HepG2 (cell line): ENCODE results near the gene ABCA4. TPM values are rescaled to one million over a fixed set of nuclear protein-coding genes. Genes with fewer than 3 reads are reported as not detected.

Experiments used
- CREM ChIP-seq, 2 experiments: sonication (generic) in 1 of 2; formaldehyde crosslinking in 1 of 2; IDR thresholded peaks; 2 replicates each; pipeline versions ENCODE4 v1.4.0 to v1.6.1; 2016 to 2020; ENCODE audit warnings: antibody characterized with exemption in 1 of 2, mild to moderate bottlenecking in 1 of 2, missing genetic modification reagents in 1 of 2
- DNMT3B ChIP-seq: conservative IDR thresholded peaks from 2 replicates; pipeline ENCODE4 v1.6.1; 2016; ENCODE audit warnings: missing biosample characterization, control low read depth
- FOXK2 ChIP-seq: fragments of 450-650 bp; IDR thresholded peaks from 2 replicates; pipeline ENCODE4 v1.6.1; 2016
- GATAD2A ChIP-seq: IDR thresholded peaks from 2 replicates; pipeline ENCODE4 v1.6.1; 2016
- HDAC1 ChIP-seq: sonication (generic); formaldehyde crosslinking; IDR thresholded peaks from 2 replicates; pipeline ENCODE4 v1.5.1; 2020; ENCODE audit warnings: mild to moderate bottlenecking, missing genetic modification reagents
- HHEX ChIP-seq: IDR thresholded peaks from 2 replicates; pipeline ENCODE4 v1.6.1; 2016; ENCODE audit warnings: control low read depth
- HNF4G ChIP-seq, 2 experiments: sonication (generic) in 1 of 2; formaldehyde crosslinking in 1 of 2; IDR thresholded peaks; 2 replicates each; pipeline versions ENCODE4 v1.4.0 to v1.6.1; 2011 to 2020; ENCODE audit warnings: borderline replicate concordance in 2 of 2, low read depth in 2 of 2, mild to moderate bottlenecking in 2 of 2, low read length in 1 of 2, missing genetic modification reagents in 1 of 2, moderate library complexity in 1 of 2
- IRF2 ChIP-seq: IDR thresholded peaks from 2 replicates; pipeline ENCODE4 v1.6.1; 2018; ENCODE audit warnings: missing genetic modification reagents, missing compliant biosample characterization
- KLF11 ChIP-seq: IDR thresholded peaks from 2 replicates; pipeline ENCODE4 v1.6.1; 2016; ENCODE audit warnings: missing compliant biosample characterization
- MIER2 ChIP-seq: IDR thresholded peaks from 2 replicates; pipeline ENCODE4 v1.6.1; 2016; ENCODE audit warnings: missing biosample characterization, missing genetic modification reagents
- NR2F2 ChIP-seq: IDR thresholded peaks from 2 replicates; pipeline ENCODE4 v1.6.1; 2012; ENCODE audit warnings: low read depth, inconsistent platforms, borderline replicate concordance
- PATZ1 ChIP-seq: sonication (generic); formaldehyde crosslinking; IDR thresholded peaks from 2 replicates; pipeline ENCODE4 v1.4.0; 2020; ENCODE audit warnings: missing genetic modification reagents
- PRPF4 ChIP-seq: fragments of 200-400 bp; formaldehyde crosslinking; IDR thresholded peaks from 2 replicates; pipeline ENCODE4 v1.6.1; 2016; ENCODE audit warnings: low read length, low read depth; ENCODE audit not compliant: poor library complexity, severe bottlenecking
- SIN3A ChIP-seq: IDR thresholded peaks from 2 replicates; pipeline ENCODE4 v1.6.1; 2011; ENCODE audit warnings: low read depth, mild to moderate bottlenecking, control low read depth, low read length, borderline replicate concordance
- SP5 ChIP-seq: IDR thresholded peaks from 2 replicates; pipeline ENCODE4 v1.6.1; 2016; ENCODE audit warnings: low read depth, borderline replicate concordance
- SRF ChIP-seq: IDR thresholded peaks from 2 replicates; pipeline ENCODE4 v1.6.1; 2011; ENCODE audit warnings: mild to moderate bottlenecking, low read depth, low read length, moderate library complexity
- ZBTB7B ChIP-seq: sonication (generic); formaldehyde crosslinking; IDR thresholded peaks from 2 replicates; pipeline ENCODE4 v1.4.0; 2020; ENCODE audit warnings: missing genetic modification reagents
- ZFP37 ChIP-seq: sonication (generic); formaldehyde crosslinking; IDR thresholded peaks from 2 replicates; pipeline ENCODE4 v1.4.0; 2020; ENCODE audit warnings: missing genetic modification reagents, borderline replicate concordance
- ZNF230 ChIP-seq: sonication (generic); formaldehyde crosslinking; IDR thresholded peaks from 2 replicates; pipeline ENCODE4 v1.4.0; 2020; ENCODE audit warnings: mild to moderate bottlenecking, missing genetic modification reagents
- ZNF234 ChIP-seq: sonication (generic); formaldehyde crosslinking; conservative IDR thresholded peaks from 2 replicates; pipeline ENCODE4 v1.5.1; 2020; ENCODE audit warnings: mild to moderate bottlenecking, missing genetic modification reagents
- ZNF280B ChIP-seq: sonication (generic); formaldehyde crosslinking; IDR thresholded peaks from 2 replicates; pipeline ENCODE4 v1.5.0; 2020; ENCODE audit warnings: missing genetic modification reagents, mild to moderate bottlenecking, borderline replicate concordance
- ZNF317 ChIP-seq: sonication (generic); formaldehyde crosslinking; IDR thresholded peaks from 2 replicates; pipeline ENCODE4 v1.5.0; 2020; ENCODE audit warnings: mild to moderate bottlenecking, missing genetic modification reagents
- ZNF563 ChIP-seq: sonication (generic); formaldehyde crosslinking; IDR thresholded peaks from 2 replicates; pipeline ENCODE4 v1.8.0; 2022; ENCODE audit warnings: mild to moderate bottlenecking, moderate library complexity, missing genetic modification reagents
- ZNF577 ChIP-seq: sonication (generic); formaldehyde crosslinking; IDR thresholded peaks from 2 replicates; pipeline ENCODE4 v1.4.0; 2020; ENCODE audit warnings: mild to moderate bottlenecking, low read depth, missing genetic modification reagents, borderline replicate concordance
- ZNF629 ChIP-seq: sonication (generic); formaldehyde crosslinking; conservative IDR thresholded peaks from 2 replicates; pipeline ENCODE4 v1.5.0; 2020; ENCODE audit warnings: missing genetic modification reagents
- ZNF691 ChIP-seq: sonication (generic); formaldehyde crosslinking; IDR thresholded peaks from 2 replicates; pipeline ENCODE4 v1.4.0; 2020; ENCODE audit warnings: missing genetic modification reagents, low read depth, mild to moderate bottlenecking, borderline replicate concordance
- ZNF788 ChIP-seq: sonication (generic); formaldehyde crosslinking; IDR thresholded peaks from 2 replicates; pipeline ENCODE4 v1.5.0; 2020; ENCODE audit warnings: mild to moderate bottlenecking, missing genetic modification reagents, borderline replicate concordance
- polyA plus RNA-seq, 8 experiments: library from polyadenylated mRNA; depleted of rRNA in 3 of 8; stranded (reverse) in 7 of 8; unstranded in 1 of 8; fragments of >200 nt; fragmentation: Illumina TruSeq in 4 of 8; extraction: Trizol in 4 of 8; gene quantifications; 2 replicates each; pipeline versions ENCODE4 v1.2.1 to v1.2.3, GENCODE V29; 2011 to 2016; ENCODE audit warnings: low read depth in 4 of 8, missing spikeins in 1 of 8, mixed read lengths in 1 of 8; ENCODE audit not compliant: insufficient read depth in 1 of 8
- total RNA-seq, 5 experiments: library from RNA; depleted of rRNA; stranded (reverse); fragments of >200 nt; fragmentation: Illumina TruSeq; extraction: Trizol; gene quantifications; 2 replicates each; pipeline ENCODE4 v1.2.3, GENCODE V29; 2016; ENCODE audit warnings: low read depth in 1 of 5

ABCA4 gene
- total and polyA plus RNA-seq, 2 of the 13 experiments (the other 11 are each of a cell fraction or from before 2014, with no cell fraction given), result 0.24 to 0.67 TPM

- TF ChIP-seq ZBTB7B (peak; percentile 60; the same call in 1 of the 2 replicates), HNF4G (IDR thresholded peaks at IDR 0.05; ENCODE audit: borderline replicate concordance, low read depth, low read length) (peak; percentile 81), HNF4G (CRISPR knock-in tag; IDR thresholded peaks at IDR 0.05; ENCODE audit: borderline replicate concordance, low read depth) (peak; percentile 82; the same call in 1 of the 2 replicates), ZNF629 (0 out of 2 replicates have a peak, but pooled peaks have one; percentile 11), FOXK2 (peak; percentile 60), ZNF234 (CRISPR knock-in tag) (0 out of 2 replicates have a peak, but pooled peaks have one; percentile 24), KLF11 (CRISPR knock-in tag) (no peak), SIN3A (peak; percentile 72; the same call in 1 of the 2 replicates), ZNF317 (CRISPR knock-in tag) (peak; percentile 83), SP5 (CRISPR knock-in tag) (0 out of 2 replicates have a peak, but pooled peaks have one; percentile 39), SRF (no peak), ZNF563 (no peak), MIER2 (CRISPR knock-in tag) (peak; percentile 78), CREM (IDR thresholded peaks at IDR 0.05) (peak; percentile 56; the same call in 1 of the 2 replicates), CREM (CRISPR knock-in tag; IDR thresholded peaks at IDR 0.05) (no peak), GATAD2A (CRISPR knock-in tag) (peak; percentile 94), ZNF577 (CRISPR knock-in tag) (no peak), HDAC1 (CRISPR knock-in tag) (peak; percentile 78), ZNF230 (CRISPR knock-in tag) (peak; percentile 88), ZNF280B (CRISPR knock-in tag) (no peak), IRF2 (CRISPR knock-in tag) (peak; percentile 69), ZNF788 (CRISPR knock-in tag) (peak; percentile 87), ZFP37 (CRISPR knock-in tag) (no peak), PATZ1 (CRISPR knock-in tag) (peak; percentile 30; the same call in 1 of the 2 replicates), DNMT3B (CRISPR knock-in tag) (peak; percentile 86; the same call in 1 of the 2 replicates), ZNF691 (peak; percentile 84), HHEX (CRISPR knock-in tag) (0 out of 2 replicates have a peak, but pooled peaks have one; percentile 19), PRPF4 (no peak), NR2F2 (peak; percentile 50; the same call in 1 of the 2 replicates)
Measured at GRCh38 chr1:93979718-93980319, 141.1 kb downstream of the ABCA4 start (continued).
